Bronchial epithelial cell (primary cell): ENCODE data around the gene MRPS27. TPM values are rescaled to one million over a fixed set of nuclear protein-coding genes. Genes with fewer than 3 reads are reported as not detected.

Experiments used
- DNase-seq: peaks from one replicate; pipeline ENCODE4 v3.0.0-alpha.2; 2010; ENCODE audit warnings: low read depth
- FAIRE-seq: peaks from 2 replicates; lab custom pipeline; 2011; peaks lifted over from hg19 to GRCh38; lab: Jason Lieb, UNC
- H3K27me3 ChIP-seq: 2 replicates; pipeline ENCODE4 v1.5.1; 2011; ENCODE audit warnings: low read length; ENCODE audit not compliant: control insufficient read depth, insufficient read depth
- H3K36me3 ChIP-seq: 2 replicates; pipeline ENCODE4 v1.5.1; 2011; ENCODE audit warnings: low read length; ENCODE audit not compliant: control insufficient read depth, insufficient read depth
- H3K4me3 ChIP-seq: 2 replicates; pipeline ENCODE4 v1.5.1; 2011; ENCODE audit warnings: mild to moderate bottlenecking, low read depth, low read length, control low read depth
- CTCF ChIP-seq: IDR thresholded peaks from 2 replicates; pipeline ENCODE4 v1.5.1; 2011; ENCODE audit warnings: mild to moderate bottlenecking, moderate library complexity, low read length, control low read depth, inconsistent platforms; ENCODE audit not compliant: insufficient read depth, severe bottlenecking
- total RNA-seq: library from RNA; depleted of rRNA; stranded (reverse); fragments of >200 nt; gene quantifications from 2 replicates; pipeline ENCODE4 v1.2.1, GENCODE V29; 2014

MRPS27 gene
- total RNA-seq, 1 donor from 2014 or later: 53.4 TPM

GRCh38 chr5:72267685-72268084 is 52.4 kb downstream of the MRPS27 start:
- Histone ChIP-seq H3K27me3 (no peaks in the 10 kb centered on the region), H3K4me3 (no peak overlapping the region), H3K36me3 (no peaks in the 10 kb centered on the region)
- FAIRE-seq: no peak
- TF ChIP-seq CTCF: no peak
- DNase-seq: no peak

DNA sequence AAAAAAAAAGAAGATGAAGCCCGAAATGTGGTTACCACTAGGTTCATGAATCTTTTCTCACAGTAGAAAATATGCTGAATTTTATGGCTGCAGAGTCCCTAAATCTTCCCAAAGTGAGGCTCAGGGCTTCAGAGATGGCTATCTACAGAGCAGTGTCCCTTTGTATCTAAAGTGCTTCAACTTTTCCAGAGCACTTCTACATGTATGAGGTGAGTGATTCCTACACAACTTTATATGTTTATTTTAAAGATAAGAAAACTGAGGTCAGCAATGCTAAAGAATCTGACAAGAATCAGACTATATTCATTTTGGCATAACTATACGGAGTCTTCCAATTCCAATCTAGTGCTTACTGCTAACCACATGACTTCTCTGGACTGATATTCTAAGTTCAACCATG is 53.2 kb downstream of the MRPS27 start:
- no peak for TF ChIP-seq CTCF
- no peak overlapping the region for H3K4me3 ChIP-seq
- H3K27me3 ChIP-seq: no peaks in the 10 kb centered on the region
- no peaks in the 10 kb centered on the region for H3K36me3 ChIP-seq
- FAIRE-seq (no peak), DNase-seq (no peak)

DNA sequence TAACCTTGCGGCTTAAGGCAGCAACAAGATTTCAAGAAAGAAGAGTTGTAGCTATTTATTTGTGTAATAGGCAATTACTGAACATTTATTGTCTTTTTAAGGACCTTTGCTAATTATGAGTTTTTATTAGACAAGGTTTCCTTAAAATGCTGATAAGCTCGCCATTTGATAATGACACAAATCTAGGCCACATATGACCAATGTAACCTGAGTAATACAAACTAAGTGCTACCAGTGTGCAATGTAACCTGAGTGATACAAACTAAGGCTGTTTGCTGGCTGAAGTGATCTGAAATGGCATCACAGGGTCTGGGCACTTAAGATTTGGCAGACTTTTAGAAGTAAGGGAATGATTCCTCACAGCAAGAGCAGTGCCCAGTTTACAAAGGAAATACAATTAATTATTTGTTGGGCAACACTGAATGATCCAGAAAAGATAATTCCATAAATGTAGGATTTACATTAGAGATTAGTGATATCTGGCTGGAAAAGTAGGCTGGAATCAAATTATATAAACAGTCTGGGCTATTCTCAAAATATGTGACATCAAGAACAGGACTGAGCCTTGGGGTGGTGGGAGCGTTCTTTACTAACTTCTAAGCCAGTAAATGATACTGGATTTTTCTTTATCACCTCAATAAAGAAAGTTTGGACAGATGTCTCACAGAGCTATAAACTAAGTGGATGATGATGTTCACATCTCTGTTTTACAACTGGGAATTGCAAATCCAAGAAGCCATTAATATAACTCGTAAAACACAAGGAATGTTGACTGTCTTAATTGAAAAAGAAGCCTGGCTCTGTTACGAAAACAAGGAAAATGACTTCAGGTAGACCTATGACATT is 54.8 kb downstream of the MRPS27 start:
- H3K27me3 ChIP-seq: no peaks in the 10 kb centered on the region
- FAIRE-seq (no peak), DNase-seq (no peak)
- H3K36me3 ChIP-seq: no peaks in the 10 kb centered on the region
- no peak for TF ChIP-seq CTCF
- H3K4me3 ChIP-seq: no peak overlapping the region

GRCh38 chr5:72256536-72256935 is 63.5 kb downstream of the MRPS27 start:
- Histone ChIP-seq H3K27me3 (no peaks in the 10 kb centered on the region), H3K4me3 (no peak overlapping the region), H3K36me3 (no peaks in the 10 kb centered on the region)
- no peak for TF ChIP-seq CTCF
- DNase-seq (no peak), FAIRE-seq (no peak)

GRCh38 chr5:72255670-72256069 is 64.4 kb downstream of the MRPS27 start:
- Histone ChIP-seq H3K4me3 (no peak overlapping the region), H3K27me3 (no peaks in the 10 kb centered on the region), H3K36me3 (peaks cover 1% of the 10 kb centered on the region)
- FAIRE-seq (no peak), DNase-seq (no peak)
- TF ChIP-seq CTCF: no peak
